Activated T-helper 1 cell treated with Interleukin-2 at 50 U/mL for 16 hours (primary cell): ENCODE measurements around the gene OTUD1.

ENCODE experiments used
- DNase-seq: peaks from one replicate; pipeline ENCODE4 v3.0.0-alpha.2; 2020; ENCODE audit warnings: low read depth

Gene OTUD1

DNA sequence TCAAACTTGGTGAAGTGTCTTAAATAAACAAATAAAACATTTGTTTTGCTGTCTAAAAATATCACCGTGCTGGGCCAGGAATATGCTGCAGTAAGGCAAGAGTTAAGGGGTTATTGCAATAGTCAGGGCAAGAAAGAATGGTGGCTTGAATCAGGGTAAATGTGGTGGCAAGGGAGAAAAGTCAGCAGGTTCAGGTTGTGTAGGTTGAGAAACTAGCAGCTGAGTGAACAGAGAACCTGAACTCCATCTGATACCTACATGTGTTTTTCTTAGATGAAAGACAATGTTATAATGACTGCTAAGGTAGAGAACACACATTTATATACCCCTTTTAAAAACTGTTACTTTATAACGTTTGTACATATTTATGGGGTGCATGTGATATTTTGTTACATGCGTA, 28.7 kb downstream of the OTUD1 start:
- DNase-seq: no peak

GRCh38 chr10:23469596-23470237, 30.8 kb downstream of the OTUD1 start:
- no peak for DNase-seq

- DNase-seq: no peak
These were observed 33.3 kb downstream of the OTUD1 start for GRCh38 chr10:23472181-23472580.

GRCh38 chr10:23474081-23474480, 35.2 kb downstream of the OTUD1 start:
- no peak for DNase-seq

DNA sequence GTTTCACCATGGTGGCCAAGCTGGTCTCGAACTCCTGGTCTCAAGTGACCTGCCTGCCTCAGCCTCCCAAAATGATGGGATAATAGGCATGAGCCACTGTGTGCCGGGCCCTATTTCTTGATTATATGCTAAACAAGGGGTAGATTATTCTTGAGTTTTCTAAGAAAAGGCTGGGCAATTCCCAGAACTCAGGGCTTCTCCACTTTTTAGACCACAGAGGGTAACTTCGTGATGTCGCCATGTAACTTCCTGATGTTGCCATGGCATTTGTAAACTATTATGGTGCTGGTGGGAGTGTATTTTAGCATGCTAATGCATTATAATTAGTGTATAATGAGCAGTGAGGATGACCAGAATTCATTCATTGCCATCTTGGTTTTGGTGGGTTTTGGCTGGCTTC, 35.8 kb downstream of the OTUD1 start:
- no peak for DNase-seq

GRCh38 chr10:23478570-23478969, 39.7 kb downstream of the OTUD1 start:
- DNase-seq: no peak

- DNase-seq: no peak
These were observed 41.1 kb downstream of the OTUD1 start for GRCh38 chr10:23479798-23480473.

- DNase-seq: no peak
These were observed 42.6 kb downstream of the OTUD1 start for GRCh38 chr10:23481363-23481961.

- no peak for DNase-seq
These were observed 51.2 kb downstream of the OTUD1 start for GRCh38 chr10:23490115-23490514.
